ENCODE data around the gene CEMP1.

CEMP1 gene

DNA sequence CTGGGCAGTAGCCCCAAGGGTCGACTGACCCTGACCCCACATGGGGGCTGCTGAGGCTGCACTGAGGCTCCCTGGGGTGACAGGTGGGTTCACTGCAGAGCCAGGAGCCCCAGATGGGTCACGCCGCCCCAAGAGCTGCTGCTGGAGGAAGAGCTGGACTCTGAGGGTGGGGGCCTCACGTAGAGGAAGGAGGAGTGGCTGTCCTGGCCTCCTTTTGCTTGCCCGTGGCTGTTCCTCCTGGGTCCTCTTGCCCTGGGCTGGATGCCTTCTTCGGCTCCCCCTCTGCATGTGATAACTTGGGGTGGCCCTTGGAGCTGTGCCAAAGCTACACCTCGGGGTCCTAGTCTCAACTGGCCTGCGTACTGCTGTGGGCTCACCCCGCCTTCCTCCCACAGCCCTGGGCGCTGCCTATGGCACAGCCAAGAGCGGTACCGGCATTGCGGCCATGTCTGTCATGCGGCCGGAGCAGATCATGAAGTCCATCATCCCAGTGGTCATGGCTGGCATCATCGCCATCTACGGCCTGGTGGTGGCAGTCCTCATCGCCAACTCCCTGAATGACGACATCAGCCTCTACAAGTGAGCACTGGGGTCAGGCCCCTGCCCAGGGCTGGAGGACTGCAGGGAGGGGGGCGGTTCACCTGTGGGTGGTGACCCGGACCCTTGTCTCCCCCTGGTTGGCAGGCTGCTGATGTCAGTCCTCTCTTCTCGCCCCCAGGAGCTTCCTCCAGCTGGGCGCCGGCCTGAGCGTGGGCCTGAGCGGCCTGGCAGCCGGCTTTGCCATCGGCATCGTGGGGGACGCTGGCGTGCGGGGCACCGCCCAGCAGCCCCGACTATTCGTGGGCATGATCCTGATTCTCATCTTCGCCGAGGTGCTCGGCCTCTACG is 12.1 kb downstream of the CEMP1 start:
- no peak for FAIRE-seq

DNA sequence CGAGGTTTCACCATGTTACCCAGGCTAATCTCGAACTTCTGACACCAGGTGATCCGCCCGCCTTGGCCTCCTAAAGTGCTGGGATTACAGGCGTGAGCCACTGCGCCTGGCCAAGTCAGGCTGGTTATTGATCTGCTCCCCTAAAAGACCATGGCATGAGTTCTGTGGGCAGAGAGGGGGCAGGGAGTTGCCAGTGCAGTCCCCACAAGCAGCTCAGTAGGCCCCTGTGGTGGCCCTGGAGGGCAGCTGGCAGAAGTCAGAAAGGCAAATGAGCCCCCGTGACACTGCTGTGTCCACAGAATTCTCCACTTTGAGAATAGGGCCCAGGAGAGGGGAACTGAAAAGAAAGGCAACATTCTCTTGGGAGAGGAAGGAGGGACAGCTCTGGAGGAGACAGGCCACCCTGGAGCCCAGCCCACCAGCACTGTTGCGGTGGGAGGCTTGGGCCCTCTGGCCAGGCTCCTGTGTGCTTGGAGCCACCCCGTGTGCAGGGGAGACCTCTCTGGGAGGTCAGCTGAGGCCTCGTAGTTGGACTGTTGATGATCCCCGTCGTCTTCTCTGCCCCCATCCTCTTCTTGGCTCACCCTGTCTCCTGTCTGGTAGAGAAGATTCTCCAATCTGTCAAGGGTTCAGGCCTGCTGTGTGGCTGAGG is 13.1 kb downstream of the CEMP1 start:
- FAIRE-seq, result no peak

GRCh38 chr16:2516391-2517240 is 14.6 kb downstream of the CEMP1 start:
- FAIRE-seq, result no peak

- FAIRE-seq, result no peak
Observed at GRCh38 chr16:2515180-2515851, 15.9 kb downstream of the CEMP1 start.

DNA sequence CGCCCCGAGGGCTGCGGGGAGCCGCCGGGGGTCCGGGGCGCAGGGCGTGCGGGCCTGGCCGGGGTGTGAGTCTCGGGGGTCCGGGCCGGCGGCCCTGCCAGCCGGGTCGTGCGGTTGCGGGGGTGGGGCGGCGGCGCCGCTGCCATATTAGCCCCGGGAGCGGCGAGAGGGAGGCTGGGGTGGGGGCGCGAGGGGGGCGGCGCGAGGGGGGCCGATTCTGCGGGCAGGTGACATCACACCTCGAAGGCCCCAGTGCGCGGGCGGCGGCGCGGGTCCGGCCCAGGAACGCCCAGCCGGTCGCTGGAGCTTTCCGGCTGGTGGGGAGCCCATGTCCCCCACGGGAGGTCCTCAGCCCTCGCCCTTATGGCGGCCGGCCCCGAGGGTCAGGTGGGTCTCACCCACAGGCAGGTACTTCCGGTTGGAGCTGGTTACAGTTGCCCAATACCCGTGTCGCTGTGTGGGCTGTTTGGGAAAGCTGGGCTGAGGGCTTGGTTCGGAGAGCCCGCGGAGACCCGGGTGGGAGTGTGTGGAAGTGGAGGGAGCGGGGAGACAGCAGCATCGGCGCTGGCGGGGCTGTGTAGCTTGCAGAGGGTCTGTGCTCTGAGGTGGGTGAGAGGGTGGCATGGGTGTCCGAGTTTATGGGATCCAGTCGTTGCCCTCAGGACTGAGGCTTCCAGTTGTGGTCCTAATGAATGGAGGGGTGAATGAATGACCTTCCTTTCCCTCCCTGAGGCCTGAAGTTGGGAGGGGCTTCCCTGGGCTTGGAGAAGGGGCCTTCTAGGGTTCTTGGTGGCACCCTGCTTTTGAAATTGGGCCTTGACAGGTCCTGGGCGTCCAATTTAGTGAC is 16.7 kb downstream of the CEMP1 start:
- no peak for FAIRE-seq

GRCh38 chr16:2513405-2514332 is 17.5 kb downstream of the CEMP1 start, which contains the start of gene ATP6V0C:
TSS of gene ATP6V0C (plus strand) at chr16:2513952. CDS start at chr16:2514104, 152 bp downstream.
- FAIRE-seq, result no peak

DNA sequence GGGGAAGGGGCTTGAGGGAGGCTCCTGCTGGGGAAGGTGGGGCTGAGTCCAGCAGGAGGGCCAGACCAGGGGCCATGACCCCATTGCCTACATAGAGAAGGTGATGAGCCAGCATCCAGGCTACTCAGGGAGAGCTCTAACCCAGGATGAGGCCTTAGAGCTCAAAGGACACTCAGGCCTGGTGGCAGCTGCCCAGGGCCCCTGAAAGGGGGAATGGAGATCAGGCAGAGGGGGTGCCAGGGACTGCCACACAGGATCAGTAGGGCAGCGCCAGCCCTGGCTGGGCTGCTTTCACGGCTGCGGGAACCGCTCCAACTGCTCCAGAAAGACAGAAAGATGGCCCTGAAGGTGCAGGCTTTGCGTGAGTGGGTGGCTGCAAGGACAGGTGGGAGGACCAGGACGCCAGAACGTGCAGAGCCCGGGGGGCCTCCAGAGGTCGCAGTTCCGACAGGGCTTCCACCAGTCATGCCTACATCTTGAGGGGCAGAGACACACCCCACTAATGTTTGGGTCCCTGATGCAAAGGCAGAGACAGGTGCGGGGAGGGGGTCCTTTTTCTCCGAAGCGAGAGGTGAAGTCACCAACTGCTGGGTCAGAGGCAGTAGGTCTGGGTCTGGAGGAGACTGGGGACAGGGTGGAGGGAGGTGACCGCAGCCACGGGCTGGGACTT is 18.3 kb downstream of the CEMP1 start:
- no peak for FAIRE-seq

DNA sequence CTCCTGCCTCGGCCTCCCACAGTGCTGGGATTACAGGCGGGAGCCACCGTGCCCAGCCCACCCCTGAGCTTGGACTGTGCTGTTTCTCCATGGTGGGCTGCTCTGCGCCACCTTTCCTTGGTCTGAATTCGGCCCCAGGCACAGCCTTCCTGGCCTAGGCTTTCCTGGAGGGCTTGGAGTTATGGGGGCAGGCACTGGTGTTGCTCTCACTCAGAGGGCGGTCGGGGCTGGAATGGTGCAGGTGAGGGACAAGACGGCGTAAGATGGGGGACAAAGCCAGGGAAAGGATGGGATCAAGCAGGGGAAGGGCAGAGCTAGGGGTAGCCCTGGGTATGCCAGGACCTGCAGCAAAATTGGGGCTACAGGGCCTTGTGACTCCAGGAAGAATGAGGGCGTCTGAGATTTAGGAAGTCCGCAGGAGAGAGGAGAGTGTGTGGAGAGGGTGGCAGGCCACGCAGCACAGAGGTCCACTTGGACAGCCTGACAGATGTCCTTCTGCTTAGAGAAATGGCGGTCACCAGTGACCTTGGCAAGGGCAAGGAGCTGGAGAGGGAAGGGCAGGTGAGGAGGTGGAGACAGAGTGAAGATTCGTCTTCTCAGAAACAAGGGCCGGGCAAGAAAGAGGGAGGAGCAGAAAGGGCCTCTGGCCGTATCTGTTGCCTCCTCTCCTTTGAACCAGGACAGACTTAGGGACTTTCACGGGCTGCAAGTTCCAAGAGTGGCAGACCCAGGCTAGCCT is 19.0 kb downstream of the CEMP1 start:
- FAIRE-seq, result no peak

GRCh38 chr16:2511128-2511800 is 19.9 kb downstream of the CEMP1 start:
- FAIRE-seq, result no peak

DNA sequence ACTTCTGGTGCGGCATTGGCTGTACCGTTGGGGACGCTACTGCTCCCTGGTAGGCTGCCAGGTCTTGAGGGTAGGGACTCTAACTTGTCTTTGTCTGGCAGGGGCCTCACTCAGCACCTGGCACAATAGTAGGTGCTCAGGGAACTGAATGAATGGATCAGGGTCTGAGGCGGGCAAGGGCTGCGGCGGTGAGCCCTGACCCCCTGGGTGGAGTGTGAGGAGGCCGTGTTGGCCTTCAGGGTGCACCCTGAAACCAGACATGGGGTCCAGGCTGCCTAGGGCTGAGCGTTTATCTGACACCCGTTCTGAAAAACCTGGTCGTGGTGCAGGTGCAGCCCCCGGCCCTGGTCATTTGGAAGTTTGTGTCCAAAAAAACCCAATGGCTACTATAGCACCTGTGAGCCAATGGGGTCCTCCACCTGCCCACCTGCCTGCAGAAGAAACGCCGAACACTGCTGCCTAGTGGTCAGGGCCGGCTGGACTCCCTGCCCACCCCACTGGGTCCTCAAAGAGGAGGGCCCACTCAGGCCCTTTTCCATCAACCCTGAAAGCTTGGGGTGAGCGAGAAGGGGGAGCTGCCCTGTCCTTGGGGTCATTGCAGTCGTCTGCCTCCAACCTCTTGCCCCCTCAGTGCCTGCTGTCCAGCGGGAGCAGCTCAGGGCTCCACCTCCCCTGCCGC is 22.3 kb downstream of the CEMP1 start:
- no peak for FAIRE-seq

GRCh38 chr16:2507665-2508064 is 23.5 kb downstream of the CEMP1 start:
- FAIRE-seq, result no peak

DNA sequence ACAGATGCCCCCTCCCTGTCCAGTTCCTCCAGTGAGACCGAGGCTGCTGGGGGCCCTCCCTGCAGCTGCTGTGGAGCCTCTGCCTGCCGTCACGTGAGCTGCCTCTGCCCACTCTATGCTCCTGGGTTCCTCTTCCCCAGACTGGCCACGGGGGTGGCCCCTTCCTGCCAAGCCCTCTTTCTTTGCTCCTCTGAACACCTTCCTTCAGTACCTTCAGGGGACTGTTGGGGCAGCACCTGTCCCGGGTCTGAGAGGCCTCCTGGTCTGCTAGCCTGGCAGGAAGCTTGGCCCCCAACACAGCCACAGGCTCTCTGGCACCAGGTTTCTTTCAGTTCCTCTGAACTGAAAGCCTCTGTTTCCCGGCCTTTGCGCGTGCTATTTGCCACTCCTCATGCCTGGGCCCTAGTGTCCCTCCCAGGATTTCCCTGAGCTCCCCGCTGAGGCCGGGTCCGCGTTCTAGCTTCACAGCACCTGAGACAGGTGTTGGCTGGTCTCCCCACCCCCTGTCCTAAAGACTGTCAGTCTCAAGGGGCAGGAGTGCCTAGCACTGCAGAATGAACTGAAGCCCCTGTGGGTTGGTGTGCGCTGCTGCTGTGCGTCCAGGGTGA is 24.1 kb downstream of the CEMP1 start:
- no peak for FAIRE-seq

DNA sequence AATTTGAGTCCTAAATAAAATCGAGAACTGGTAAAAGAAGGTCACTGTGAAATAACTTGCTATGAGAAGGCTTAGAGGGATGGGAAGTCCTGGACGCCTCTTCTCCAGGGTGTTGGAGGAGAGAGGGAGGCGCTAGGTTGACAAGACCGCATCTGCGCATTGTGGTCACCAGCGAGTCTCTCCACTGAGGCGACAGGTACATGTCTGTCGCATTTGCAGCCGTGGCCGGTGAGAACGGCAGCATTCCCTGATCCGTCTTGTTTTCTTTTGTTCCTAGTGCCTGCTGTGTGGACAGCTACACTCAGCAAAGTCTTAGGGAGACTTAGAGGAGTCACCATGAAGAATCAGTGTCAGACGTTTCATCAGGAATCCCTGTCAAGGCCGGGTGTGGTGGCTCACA is 25.5 kb downstream of the CEMP1 start:
- no peak for FAIRE-seq

- no peak for FAIRE-seq
Observed at GRCh38 chr16:2501946-2502895, 29.0 kb downstream of the CEMP1 start.

- FAIRE-seq, result no peak
Observed at GRCh38 chr16:2500918-2501750, 30.1 kb downstream of the CEMP1 start.

Data from G401.6 (cell line).